Activated CD4-positive, alpha-beta T cell treated with anti-CD3 and anti-CD28 coated beads, Interleukin-2, amount 10 ng/mL, durations not matched to agents 7 days and 5 days (primary cell): Measurements from ENCODE around the gene POLN. TPM values are rescaled to one million over a fixed set of nuclear protein-coding genes. Genes with fewer than 3 reads are reported as not detected.

ENCODE experiments used
- CTCF ChIA-PET: fragments of 350-600 bp; sonication (Branson Sonifier 250); formaldehyde crosslinking; loops from one replicate; lab custom pipeline; 2021; ENCODE audit warnings: antibody characterized with exemption; lab: Charles Lee
- POLR2A ChIA-PET: fragments of 350-600 bp; sonication (Branson Sonifier 250); formaldehyde crosslinking; loops from one replicate; lab custom pipeline; 2021; ENCODE audit warnings: antibody characterized with exemption; lab: Charles Lee
- DNase-seq: peaks from one replicate; pipeline ENCODE4 v3.0.0-alpha.2; 2020
- H3K27ac Mint-ChIP-seq: one replicate; pipeline ENCODE4 v1.8.0; 2021; ENCODE audit warnings: mild to moderate bottlenecking, moderate library complexity, mixed read lengths
- H3K27me3 Mint-ChIP-seq: one replicate; pipeline ENCODE4 v1.8.0; 2021; ENCODE audit warnings: mixed read lengths
- H3K36me3 Mint-ChIP-seq: one replicate; pipeline ENCODE4 v1.8.0; 2021; ENCODE audit warnings: low read depth, mixed read lengths
- H3K4me1 Mint-ChIP-seq: one replicate; pipeline ENCODE4 v1.8.0; 2021; ENCODE audit warnings: mixed read lengths
- H3K4me3 Mint-ChIP-seq: one replicate; pipeline ENCODE4 v1.8.0; 2021; ENCODE audit warnings: mild to moderate bottlenecking, moderate library complexity, mixed read lengths
- H3K9me3 Mint-ChIP-seq: one replicate; pipeline ENCODE4 v1.8.0; 2021; ENCODE audit warnings: mixed read lengths
- total RNA-seq, 2 experiments: library from RNA; stranded (reverse); gene quantifications; one replicate each; pipeline ENCODE4 v1.2.3, GENCODE V29; 2021

POLN gene
- total RNA-seq, 2 experiments from 2014 or later, result 3.3 to 3.8 TPM

DNA sequence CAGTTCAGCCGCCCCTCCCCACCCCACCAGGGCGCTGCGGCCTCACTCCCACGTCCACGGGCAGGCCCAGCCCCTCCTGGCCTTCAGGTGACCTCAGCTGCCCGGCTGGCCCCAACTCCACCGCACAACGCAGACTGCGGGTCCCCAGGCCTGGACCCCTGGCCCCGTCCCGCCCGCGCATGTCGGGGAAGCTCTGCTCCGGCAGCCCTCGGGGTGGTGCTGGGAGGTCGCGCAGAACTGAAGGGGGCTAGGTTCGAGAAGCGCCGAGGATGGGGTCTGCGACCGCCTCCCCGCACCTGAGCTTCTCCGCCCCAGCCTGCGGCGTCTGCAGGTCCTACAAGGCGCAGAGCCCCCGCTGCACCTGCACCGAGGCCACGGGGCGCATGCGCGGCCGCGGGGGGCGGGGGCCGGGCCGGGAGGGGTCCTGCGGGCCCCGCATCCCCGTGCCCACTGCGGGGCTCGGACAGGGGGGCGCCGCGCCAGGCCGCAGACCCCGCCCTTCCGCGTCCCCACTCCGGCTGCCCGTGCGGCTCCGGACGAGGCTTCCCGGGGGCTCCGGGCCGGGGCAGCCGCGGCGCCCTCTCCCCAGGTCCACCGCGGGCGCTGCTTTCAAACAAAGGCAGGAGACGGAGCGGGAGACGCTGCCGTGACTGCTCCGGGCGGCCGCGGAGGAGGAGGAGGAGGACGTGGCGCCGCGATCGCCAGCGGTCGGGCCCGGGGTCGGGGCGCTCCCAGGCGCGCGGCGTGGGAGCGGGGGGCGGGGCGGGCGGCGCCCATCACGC lies 183.5 kb downstream of the POLN start:
- CTCF ChIA-PET, result no interaction called here
- Mint-ChIP-seq H3K4me3 (no peak overlapping the region), H3K27ac (no peak overlapping the region), H3K36me3 (no peaks in the 10 kb centered on the region), H3K9me3 (no peaks in the 10 kb centered on the region), H3K4me1 (peaks cover 2% of the 10 kb centered on the region), H3K27me3 (peaks cover 34% of the 10 kb centered on the region)
- POLR2A ChIA-PET, result no interaction called here
- DNase-seq, result no peak

DNA sequence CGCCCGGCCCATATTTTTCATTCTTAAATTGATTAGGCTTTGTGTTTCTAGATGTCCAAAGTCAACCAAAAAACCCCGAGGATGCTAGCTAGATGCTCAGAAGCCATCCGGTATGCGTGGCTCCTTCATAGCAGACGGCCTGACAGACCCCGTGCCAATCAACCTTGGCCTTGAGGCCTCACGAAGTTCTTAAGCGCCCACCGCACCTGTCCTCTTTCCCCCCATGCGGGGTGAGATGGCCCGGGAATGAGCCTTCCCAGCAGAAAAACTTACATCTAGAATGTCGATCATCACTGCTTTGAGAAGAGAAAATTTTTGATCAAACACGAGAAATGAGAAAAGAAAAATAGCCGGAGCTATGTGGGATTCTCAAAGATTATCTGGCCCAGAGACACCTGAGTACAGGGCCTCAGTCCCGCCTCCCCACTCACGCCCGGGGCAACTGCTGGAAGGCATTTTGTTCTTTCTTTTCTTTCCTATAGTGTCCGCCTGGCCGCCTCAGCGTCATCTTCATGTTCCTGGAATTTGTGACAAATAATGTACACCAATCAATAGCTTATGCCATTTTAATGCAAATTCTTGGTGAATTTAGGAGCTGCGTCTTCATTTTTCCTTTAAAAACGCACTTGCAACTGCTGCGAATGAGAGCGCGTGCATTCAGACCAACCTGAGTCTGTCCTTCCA lies 184.4 kb downstream of the POLN start:
- DNase-seq, result no peak
- POLR2A ChIA-PET, result no interaction called here
- Mint-ChIP-seq H3K27ac (no peak overlapping the region), H3K4me3 (peak overlapping the region; percentile 53), H3K27me3 (peaks cover 39% of the 10 kb centered on the region), H3K36me3 (no peaks in the 10 kb centered on the region), H3K9me3 (no peaks in the 10 kb centered on the region), H3K4me1 (peaks cover 2% of the 10 kb centered on the region)
- CTCF ChIA-PET, result interaction anchor here (2.4 kb wide), 1 partner anchor 14 kb away, joined by 7 read pairs; no protein-coding TSS in a partner anchor

DNA sequence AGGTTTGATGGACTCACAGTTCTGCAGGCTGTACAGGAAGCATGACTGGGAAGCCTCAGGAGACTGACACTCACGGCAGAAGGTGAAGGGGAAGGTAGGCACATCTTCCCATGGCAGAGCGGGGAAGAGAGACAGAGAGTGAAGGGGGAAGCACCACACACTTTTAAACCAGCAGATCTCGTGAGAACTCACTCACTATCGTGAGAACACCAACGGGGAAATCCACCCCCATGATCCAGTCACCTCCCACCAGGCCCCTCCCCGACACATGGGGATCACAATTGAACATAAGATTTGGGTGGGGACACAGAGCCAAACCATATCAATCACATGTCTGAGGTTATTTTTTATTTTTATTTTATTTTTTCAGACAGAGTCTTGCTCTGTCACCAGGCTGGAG lies 187.7 kb downstream of the POLN start:
- Mint-ChIP-seq H3K27ac (no peak overlapping the region), H3K4me1 (peaks cover 2% of the 10 kb centered on the region), H3K36me3 (no peaks in the 10 kb centered on the region), H3K4me3 (no peak overlapping the region), H3K27me3 (peaks cover 46% of the 10 kb centered on the region), H3K9me3 (no peaks in the 10 kb centered on the region)
- no peak for DNase-seq
- POLR2A ChIA-PET, result no interaction called here
- CTCF ChIA-PET, result no interaction called here

DNA sequence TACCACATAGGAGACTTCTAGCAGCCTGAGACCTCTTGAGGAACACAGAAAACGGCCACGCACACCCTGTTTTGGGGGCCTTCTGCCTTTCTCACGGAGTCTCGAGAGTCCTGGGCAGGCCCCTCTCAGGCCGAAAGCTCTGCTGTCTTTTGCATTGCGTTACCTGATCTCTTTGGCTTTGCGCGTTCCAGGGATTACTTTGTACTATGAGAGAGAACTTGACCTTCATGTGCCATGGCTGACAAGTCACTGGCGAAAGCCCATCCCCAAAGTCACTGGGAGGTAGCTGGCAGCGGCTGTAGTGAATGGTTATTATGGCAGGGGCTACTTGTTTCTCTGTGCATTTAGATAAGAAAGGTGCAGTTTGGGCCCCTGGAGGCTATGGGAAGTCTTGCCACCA lies 190.8 kb downstream of the POLN start:
- H3K27ac Mint-ChIP-seq, result no peak overlapping the region
- no peaks in the 10 kb centered on the region for H3K4me1 Mint-ChIP-seq
- no peak overlapping the region for H3K4me3 Mint-ChIP-seq
- no peak for DNase-seq
- H3K9me3 Mint-ChIP-seq, result no peaks in the 10 kb centered on the region
- ChIA-PET CTCF (no interaction called here), POLR2A (no interaction called here)
- H3K36me3 Mint-ChIP-seq, result no peaks in the 10 kb centered on the region
- peaks cover 28% of the 10 kb centered on the region for H3K27me3 Mint-ChIP-seq

DNA sequence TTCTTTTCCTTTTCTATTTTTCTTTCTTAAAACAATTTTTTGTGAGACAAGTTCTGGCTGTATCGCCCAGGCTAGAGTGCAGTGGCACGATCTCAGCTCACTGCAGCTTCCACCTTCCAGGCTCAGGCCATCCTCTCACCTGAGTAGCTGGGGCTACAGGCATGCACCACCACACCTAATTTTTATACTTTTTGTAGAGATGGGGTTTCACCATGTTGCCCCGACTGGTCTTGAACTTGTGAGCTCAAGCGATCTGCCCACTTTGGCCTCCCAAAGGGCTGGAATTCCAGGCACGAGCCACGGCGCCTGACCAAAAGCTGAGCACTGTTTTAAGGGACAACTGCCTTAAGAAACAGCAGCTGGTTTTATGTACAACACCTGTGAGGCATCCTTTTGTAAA lies 192.1 kb downstream of the POLN start:
- H3K36me3 Mint-ChIP-seq, result no peaks in the 10 kb centered on the region
- no peaks in the 10 kb centered on the region for H3K9me3 Mint-ChIP-seq
- no peaks in the 10 kb centered on the region for H3K4me1 Mint-ChIP-seq
- ChIA-PET CTCF (interaction anchor here (0.7 to 1.6 kb wide), 2 partner anchors 15 to 36 kb away, joined by 3 to 4 read pairs; no protein-coding TSS in a partner anchor), POLR2A (no interaction called here)
- H3K27me3 Mint-ChIP-seq, result peaks cover 20% of the 10 kb centered on the region
- H3K27ac Mint-ChIP-seq, result no peak overlapping the region
- no peak overlapping the region for H3K4me3 Mint-ChIP-seq
- DNase-seq, result no peak

DNA sequence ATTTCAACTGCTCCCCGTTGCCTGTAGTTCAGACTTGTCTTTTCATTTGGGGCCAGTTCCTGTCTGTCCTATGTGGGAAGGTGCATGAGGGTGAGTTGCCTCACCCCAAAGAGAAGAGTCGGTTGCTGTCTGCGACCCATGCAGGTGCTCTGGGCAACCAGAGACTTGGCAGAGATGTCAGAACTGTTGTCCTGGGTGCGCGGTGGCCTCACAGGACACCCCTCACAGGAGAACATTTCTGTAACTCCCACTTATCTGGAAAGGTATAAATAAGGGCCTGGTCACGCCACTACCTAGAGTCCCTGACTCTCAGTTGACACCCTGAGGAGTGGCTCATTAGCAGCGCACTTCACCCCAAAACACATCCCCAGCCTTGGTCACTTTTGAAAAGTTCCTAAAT lies 192.5 kb downstream of the POLN start:
- no peak for DNase-seq
- no peaks in the 10 kb centered on the region for H3K9me3 Mint-ChIP-seq
- H3K36me3 Mint-ChIP-seq, result no peaks in the 10 kb centered on the region
- CTCF ChIA-PET, result interaction anchor here (1.6 kb wide), 1 partner anchor 14 kb away, joined by 4 read pairs; no protein-coding TSS in a partner anchor
- no peak overlapping the region for H3K27ac Mint-ChIP-seq
- peaks cover 20% of the 10 kb centered on the region for H3K27me3 Mint-ChIP-seq
- H3K4me1 Mint-ChIP-seq, result no peaks in the 10 kb centered on the region
- H3K4me3 Mint-ChIP-seq, result no peak overlapping the region
- POLR2A ChIA-PET, result no interaction called here

DNA sequence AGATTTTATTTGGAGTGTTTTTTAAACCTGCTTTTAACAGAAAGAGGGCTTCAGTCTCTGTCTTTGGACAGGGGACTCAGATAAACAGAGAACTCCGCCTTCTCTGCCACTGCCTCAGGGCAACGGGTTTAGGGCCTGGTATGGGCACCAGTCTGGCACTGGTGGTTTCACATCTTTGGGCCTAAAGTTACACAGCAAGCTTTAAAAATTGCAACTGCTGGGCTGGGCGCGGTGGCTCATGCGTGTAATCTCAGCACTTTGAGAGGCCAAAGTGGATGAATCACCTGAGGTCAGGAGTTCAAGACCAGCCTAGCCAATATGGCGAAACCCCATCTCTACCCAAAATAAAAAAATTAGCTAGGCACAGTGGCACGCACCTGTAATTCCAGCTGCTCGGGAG lies 193.1 kb downstream of the POLN start:
- H3K4me1 Mint-ChIP-seq, result no peaks in the 10 kb centered on the region
- H3K36me3 Mint-ChIP-seq, result no peaks in the 10 kb centered on the region
- DNase-seq, result no peak
- no peak overlapping the region for H3K4me3 Mint-ChIP-seq
- H3K27me3 Mint-ChIP-seq, result peaks cover 17% of the 10 kb centered on the region
- no peaks in the 10 kb centered on the region for H3K9me3 Mint-ChIP-seq
- ChIA-PET POLR2A (no interaction called here), CTCF (interaction anchor here (1.0 kb wide), 1 partner anchor 11 kb away, joined by 3 read pairs; the partner anchor contains the start of gene NAT8L)
- H3K27ac Mint-ChIP-seq, result no peak overlapping the region

DNA sequence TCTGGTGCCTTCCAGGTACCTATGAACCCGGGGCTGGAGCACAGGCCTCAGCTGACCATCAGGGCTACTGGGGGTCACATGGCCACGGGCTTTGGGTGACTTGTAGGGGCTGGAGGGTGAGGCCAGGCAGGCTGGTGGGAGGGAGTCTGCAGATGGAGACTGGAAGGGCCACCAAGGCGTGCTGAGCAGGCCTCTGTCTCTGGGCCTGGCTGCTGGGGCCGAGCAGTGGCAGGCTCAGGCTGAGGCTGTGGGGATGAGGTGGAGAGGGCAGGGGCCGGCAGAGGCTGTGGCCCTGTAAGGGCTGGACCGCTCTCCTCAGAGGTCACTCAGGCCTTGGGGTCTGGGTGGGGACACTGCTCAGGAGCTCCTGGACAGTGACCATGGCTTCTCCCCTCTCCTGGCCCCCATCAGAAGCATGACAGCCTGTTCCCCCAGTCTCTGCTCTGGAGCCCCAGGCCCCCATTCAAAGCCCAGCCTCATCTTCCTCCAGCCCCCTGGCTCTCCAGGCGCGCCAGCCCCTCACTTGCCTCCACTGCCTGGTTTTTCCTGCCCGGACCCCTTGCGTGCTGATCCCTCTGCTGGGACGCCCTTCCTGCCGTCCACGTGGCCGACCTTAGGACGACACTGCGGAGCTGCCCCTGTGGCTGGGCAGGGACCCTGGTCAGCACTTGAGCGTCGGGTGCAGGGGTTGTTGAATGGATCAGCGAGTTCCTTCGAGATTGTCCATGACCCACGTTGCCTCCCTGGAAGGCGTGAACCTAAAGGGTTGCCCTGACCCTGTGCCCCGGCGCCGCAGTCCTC lies 193.9 kb downstream of the POLN start:
- no peak for DNase-seq

DNA sequence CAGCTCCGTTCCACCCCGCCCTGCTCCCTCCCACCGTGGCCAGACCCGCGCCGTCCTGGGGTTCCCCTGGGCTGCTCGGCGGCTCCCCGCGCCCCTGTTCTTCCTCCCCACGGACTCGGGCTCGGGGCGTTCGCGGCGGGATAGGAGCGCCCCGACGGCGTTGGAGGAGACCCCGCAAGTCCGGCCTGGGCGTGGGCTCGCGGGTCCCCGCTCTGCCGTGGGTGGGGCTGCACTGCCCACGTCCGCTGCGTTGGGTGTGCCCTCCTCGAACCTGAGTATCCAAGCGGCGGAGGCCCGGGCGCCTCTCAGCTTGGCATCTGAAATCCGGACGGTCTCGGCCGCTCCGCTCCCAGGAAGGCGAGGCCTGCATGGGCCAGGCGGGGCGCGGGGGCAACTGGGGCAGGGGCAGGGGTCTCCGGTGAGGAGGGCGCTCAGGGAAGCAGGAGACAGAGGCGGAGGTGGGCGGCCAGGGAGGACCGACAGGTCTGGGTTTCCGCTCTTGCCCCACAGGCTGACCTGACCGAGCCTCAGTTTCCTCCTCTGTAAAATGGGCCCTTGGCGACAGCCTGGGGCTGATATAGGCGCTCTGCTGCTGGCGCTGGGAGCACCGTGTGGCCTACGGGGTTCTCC lies 194.8 kb downstream of the POLN start:
- no peak for DNase-seq
- POLR2A ChIA-PET, result no interaction called here
- no peak overlapping the region for H3K4me3 Mint-ChIP-seq

More for the DNA sequence above, 193.9 kb downstream of the POLN start:
- H3K27ac Mint-ChIP-seq, result no peak overlapping the region
- no peaks in the 10 kb centered on the region for H3K36me3 Mint-ChIP-seq
- CTCF ChIA-PET, result interaction anchor here (1.0 kb wide), 1 partner anchor 12 kb away, joined by 3 read pairs; the partner anchor contains the start of gene NAT8L
- POLR2A ChIA-PET, result no interaction called here
- H3K4me3 Mint-ChIP-seq, result no peak overlapping the region
- peaks cover 15% of the 10 kb centered on the region for H3K27me3 Mint-ChIP-seq
- no peaks in the 10 kb centered on the region for H3K9me3 Mint-ChIP-seq
- H3K4me1 Mint-ChIP-seq, result no peaks in the 10 kb centered on the region

DNA sequence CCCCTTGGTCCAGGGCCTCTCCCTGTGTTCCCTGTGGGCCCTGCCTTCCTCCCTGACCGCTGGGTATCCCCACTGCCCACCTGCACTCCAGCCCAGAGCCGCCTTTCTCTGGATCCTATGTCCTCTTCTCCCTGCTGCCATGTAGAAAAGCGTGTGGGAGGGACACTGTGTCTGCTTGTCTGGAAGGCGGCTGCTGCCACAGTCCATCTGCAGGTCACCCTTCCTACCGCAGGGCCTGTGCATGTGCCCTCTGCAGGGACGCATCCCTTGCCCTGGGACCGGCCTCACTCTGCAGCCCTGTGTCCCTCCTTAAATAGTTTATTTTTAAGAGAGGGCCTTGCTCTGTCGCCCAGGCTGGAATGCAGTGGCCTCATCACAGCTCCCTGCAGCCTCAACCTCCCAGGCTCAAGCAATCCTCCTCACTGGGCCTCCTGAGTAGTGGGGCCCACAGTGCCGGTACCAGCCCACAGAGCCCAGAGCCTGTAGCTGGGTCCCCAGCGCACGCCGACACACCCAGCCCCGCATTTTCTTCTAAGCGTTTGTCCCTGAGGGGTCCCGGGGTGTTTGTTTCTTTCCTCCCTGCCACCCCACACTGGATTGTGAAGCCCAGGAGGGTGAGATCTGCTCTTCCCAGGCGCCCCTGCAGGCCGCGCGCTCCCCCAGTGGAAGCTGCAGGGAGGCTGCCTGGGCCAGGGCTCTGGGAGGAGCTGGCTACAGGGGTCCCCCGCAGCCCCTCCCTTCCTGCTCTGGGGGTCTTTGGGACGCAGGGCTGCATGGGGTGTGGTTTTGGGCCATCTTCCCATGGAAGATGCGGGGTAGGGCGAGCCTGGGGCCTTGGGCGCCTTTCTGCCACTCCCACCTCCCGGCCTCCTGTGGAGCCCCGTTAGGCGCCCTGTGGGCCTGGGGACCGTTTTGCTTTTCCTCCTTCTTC lies 195.6 kb downstream of the POLN start:
- no peaks in the 10 kb centered on the region for H3K9me3 Mint-ChIP-seq
- ChIA-PET POLR2A (no interaction called here), CTCF (no interaction called here)
- peaks cover 10% of the 10 kb centered on the region for H3K27me3 Mint-ChIP-seq
- H3K4me3 Mint-ChIP-seq, result no peak overlapping the region
- H3K36me3 Mint-ChIP-seq, result peaks cover 1% of the 10 kb centered on the region
- H3K27ac Mint-ChIP-seq, result no peak overlapping the region
- H3K4me1 Mint-ChIP-seq, result peaks cover 2% of the 10 kb centered on the region
- DNase-seq, result no peak

More for the DNA sequence above, 194.8 kb downstream of the POLN start:
- Mint-ChIP-seq H3K9me3 (no peaks in the 10 kb centered on the region), H3K27ac (no peak overlapping the region), H3K4me1 (no peaks in the 10 kb centered on the region), H3K36me3 (no peaks in the 10 kb centered on the region), H3K27me3 (peaks cover 13% of the 10 kb centered on the region)
- CTCF ChIA-PET, result no interaction called here

DNA sequence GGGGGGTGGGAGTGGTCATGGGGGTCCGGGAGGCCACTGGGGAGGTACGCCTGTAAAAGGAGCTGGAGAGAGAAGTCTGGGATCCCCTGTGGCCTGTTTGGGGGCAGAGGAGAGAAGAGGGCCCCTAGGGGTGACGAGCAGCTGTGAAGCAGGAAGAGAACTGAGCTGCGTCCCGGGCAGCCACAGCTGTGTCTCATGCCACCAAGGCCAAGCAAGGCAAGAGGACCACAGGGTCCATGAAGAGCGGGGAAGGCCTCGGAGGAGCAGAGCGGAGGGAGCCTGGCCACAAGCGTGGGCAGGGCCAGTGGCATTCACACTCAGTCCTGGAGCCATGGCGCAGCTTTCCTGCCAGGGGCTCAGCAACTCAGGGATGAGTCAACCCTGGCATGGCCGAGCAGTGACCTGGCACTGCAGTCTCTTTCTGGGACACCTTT lies 196.4 kb downstream of the POLN start:
- H3K9me3 Mint-ChIP-seq, result no peaks in the 10 kb centered on the region
- H3K4me1 Mint-ChIP-seq, result peaks cover 2% of the 10 kb centered on the region
- peaks cover 1% of the 10 kb centered on the region for H3K36me3 Mint-ChIP-seq
- no peak overlapping the region for H3K27ac Mint-ChIP-seq
- DNase-seq, result no peak
- peaks cover 5% of the 10 kb centered on the region for H3K27me3 Mint-ChIP-seq
- ChIA-PET CTCF (no interaction called here), POLR2A (no interaction called here)
- no peak overlapping the region for H3K4me3 Mint-ChIP-seq
